ENCODE results near the gene DNAH2. TPM values are rescaled to one million over a fixed set of nuclear protein-coding genes. Genes with fewer than 3 reads are reported as not detected.

The DNAH2 gene
- total RNA-seq, 2 experiments from 2014 or later = not detected

GRCh38 chr17:7769854-7770253, 52.3 kb downstream of the DNAH2 start:
- ATAC-seq (no peak), DNase-seq (no peak)
- H3K9me3 Mint-ChIP-seq = no peaks in the 10 kb centered on the region
- POLR2A ChIA-PET = no interaction called here
- no peaks in the 10 kb centered on the region for H3K36me3 Mint-ChIP-seq (ENCODE audit: low read depth)
- no peaks in the 10 kb centered on the region for H3K4me1 Mint-ChIP-seq (ENCODE audit: low read depth)
- no peak for TF ChIP-seq CTCF (IDR thresholded peaks at IDR 0.05)
- H3K27ac Mint-ChIP-seq = no peak overlapping the region
- CTCF ChIA-PET = no interaction called here
- H3K4me3 Mint-ChIP-seq = no peak overlapping the region
- intact Hi-C loops (cut with micrococcal nuclease) = no loop called here
- H3K27me3 Mint-ChIP-seq = peaks cover 13% of the 10 kb centered on the region

DNA sequence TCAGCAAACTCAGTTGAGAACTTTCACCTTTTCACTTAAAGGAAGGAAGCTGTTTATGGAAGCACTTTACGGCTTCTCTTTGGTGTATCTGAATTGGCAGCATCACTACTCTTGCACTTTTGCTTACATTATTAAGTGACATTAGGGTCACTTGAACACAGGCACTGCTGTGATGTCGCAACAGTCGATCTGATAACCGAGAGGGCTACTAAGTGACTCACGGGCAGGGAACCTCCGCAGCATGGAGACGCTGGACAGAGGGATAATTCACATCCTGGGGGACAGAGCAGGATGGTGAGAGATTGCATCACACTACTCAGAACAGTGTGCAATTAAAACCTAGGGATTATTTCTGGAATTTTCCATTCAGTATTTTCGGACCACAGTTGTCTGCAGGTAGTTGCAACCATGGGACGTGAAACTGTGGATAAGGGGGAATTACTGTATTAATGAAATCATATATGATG, 56.5 kb downstream of the DNAH2 start:
- TF ChIP-seq CTCF (IDR thresholded peaks at IDR 0.05) = no peak
- ChIA-PET CTCF (no interaction called here), POLR2A (no interaction called here)
- Mint-ChIP-seq H3K4me1 (ENCODE audit: low read depth) (no peaks in the 10 kb centered on the region), H3K36me3 (ENCODE audit: low read depth) (no peaks in the 10 kb centered on the region), H3K27ac (no peak overlapping the region), H3K4me3 (no peak overlapping the region), H3K27me3 (peaks cover 7% of the 10 kb centered on the region), H3K9me3 (no peaks in the 10 kb centered on the region)
- intact Hi-C loops (cut with micrococcal nuclease) = no loop called here
- ATAC-seq = no peak
- no peak for DNase-seq

- Mint-ChIP-seq H3K27ac (no peak overlapping the region), H3K36me3 (ENCODE audit: low read depth) (no peaks in the 10 kb centered on the region), H3K4me1 (ENCODE audit: low read depth) (no peaks in the 10 kb centered on the region), H3K9me3 (no peaks in the 10 kb centered on the region), H3K4me3 (no peak overlapping the region), H3K27me3 (peaks cover 7% of the 10 kb centered on the region)
- no peak for ATAC-seq
- TF ChIP-seq CTCF (IDR thresholded peaks at IDR 0.05) = no peak
- DNase-seq = no peak
- intact Hi-C loops (cut with micrococcal nuclease) = no loop called here
- CTCF ChIA-PET = interaction anchor here (1.3 kb wide), 1 partner anchor 87 kb away, joined by 3 read pairs; the partner anchor contains the start of gene TP53
- POLR2A ChIA-PET = interaction anchor here (0.6 kb wide), 1 partner anchor 95 kb away, joined by 3 read pairs; no protein-coding TSS in a partner anchor
Observed at GRCh38 chr17:7775051-7775450, 57.5 kb downstream of the DNAH2 start.

- Mint-ChIP-seq H3K36me3 (ENCODE audit: low read depth) (no peaks in the 10 kb centered on the region), H3K4me3 (no peak overlapping the region), H3K27ac (no peak overlapping the region), H3K27me3 (peaks cover 4% of the 10 kb centered on the region), H3K9me3 (no peaks in the 10 kb centered on the region), H3K4me1 (ENCODE audit: low read depth) (no peaks in the 10 kb centered on the region)
- ChIA-PET CTCF (no interaction called here), POLR2A (no interaction called here)
- no peak for ATAC-seq
- no peak for TF ChIP-seq CTCF (IDR thresholded peaks at IDR 0.05)
- no peak for DNase-seq
- intact Hi-C loops (cut with micrococcal nuclease) = no loop called here
Observed at GRCh38 chr17:7777017-7777416, 59.5 kb downstream of the DNAH2 start.

DNA sequence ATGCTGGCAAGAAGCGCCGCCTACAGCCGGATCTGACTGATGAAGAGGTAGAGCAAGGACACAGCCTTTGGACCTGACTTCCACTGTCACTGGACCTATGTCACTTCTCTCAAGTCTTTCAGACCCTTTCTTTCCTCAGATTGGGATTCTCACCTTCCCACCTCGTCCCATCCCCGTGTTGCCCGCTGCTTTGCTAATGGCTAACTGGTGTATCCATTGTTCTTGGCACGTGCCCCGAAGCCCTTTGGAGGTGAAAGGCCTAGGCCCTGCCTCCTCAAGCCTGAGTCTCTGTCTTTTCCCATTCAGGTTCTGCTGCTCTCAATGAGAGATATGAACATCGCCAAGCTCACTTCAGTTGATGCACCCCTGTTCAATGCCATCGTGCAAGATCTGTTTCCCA, 63.2 kb downstream of the DNAH2 start:
- CTCF ChIA-PET = interaction anchor here (1.0 kb wide), 1 partner anchor 280 kb away, joined by 3 read pairs; no protein-coding TSS in a partner anchor
- Mint-ChIP-seq H3K36me3 (ENCODE audit: low read depth) (no peaks in the 10 kb centered on the region), H3K4me1 (ENCODE audit: low read depth) (no peaks in the 10 kb centered on the region), H3K9me3 (no peaks in the 10 kb centered on the region), H3K27me3 (peaks cover 4% of the 10 kb centered on the region), H3K4me3 (no peak overlapping the region), H3K27ac (no peak overlapping the region)
- intact Hi-C loops (cut with micrococcal nuclease) = no loop called here
- ATAC-seq (no peak), DNase-seq (no peak)
- POLR2A ChIA-PET = interaction anchor here (0.5 to 1.2 kb wide), 2 partner anchors 25 to 99 kb away, joined by 3 read pairs; no protein-coding TSS in a partner anchor
- TF ChIP-seq CTCF (IDR thresholded peaks at IDR 0.05) = no peak
